Natural killer cell (primary cell): Measurements from ENCODE around the gene ADGRB2. TPM values are rescaled to one million over a fixed set of nuclear protein-coding genes. Genes with fewer than 3 reads are reported as not detected.

Experiments
- ATAC-seq, 3 donors: fragments of 150-1000 bp in 2 of 3; fragments of 200-7000 bp in 1 of 3; cut with Tn5 transposase; 1 replicate in 1 of 3; 2 replicates in 2 of 3; pipeline ENCODE4 v1.10.0; 2021; ENCODE audit warnings: mild to moderate bottlenecking in 2 of 3, moderate library complexity in 2 of 3
- DNase-seq, 2 donors: peaks; one replicate each; pipeline versions ENCODE4 v3.0.0 to v3.0.0-alpha.2; 2013 to 2021; ENCODE audit warnings: mixed read lengths in 1 of 2
- H3K27ac ChIP-seq: one replicate; pipeline ENCODE4 v1.5.1; 2013; ENCODE audit warnings: mild to moderate bottlenecking, low read length
- H3K27me3 ChIP-seq: one replicate; pipeline ENCODE4 v1.6.1; 2013; ENCODE audit warnings: low read length; ENCODE audit not compliant: control insufficient read depth, insufficient read depth
- H3K36me3 ChIP-seq: one replicate; pipeline ENCODE4 v1.6.1; 2013; ENCODE audit warnings: low read length; ENCODE audit not compliant: control insufficient read depth, insufficient read depth
- H3K4me1 ChIP-seq: one replicate; pipeline ENCODE4 v1.6.1; 2013; ENCODE audit warnings: low read length; ENCODE audit not compliant: control insufficient read depth, insufficient read depth
- H3K4me3 ChIP-seq: one replicate; pipeline ENCODE4 v1.5.1; 2013; ENCODE audit warnings: low read length
- H3K9me3 ChIP-seq: one replicate; pipeline ENCODE4 v1.6.1; 2013; ENCODE audit warnings: low read length; ENCODE audit not compliant: control insufficient read depth, insufficient read depth
- H3K27ac Mint-ChIP-seq, 2 donors: one replicate each; pipeline ENCODE4 v1.8.0; 2022; ENCODE audit warnings: mild to moderate bottlenecking in 2 of 2, mixed read lengths in 2 of 2, moderate library complexity in 1 of 2
- H3K27me3 Mint-ChIP-seq, 2 donors: one replicate each; pipeline ENCODE4 v1.8.0; 2022; ENCODE audit warnings: low read depth in 2 of 2, mixed read lengths in 2 of 2
- H3K36me3 Mint-ChIP-seq: one replicate; pipeline ENCODE4 v1.8.0; 2022; ENCODE audit warnings: mixed read lengths
- H3K4me1 Mint-ChIP-seq, 2 donors: one replicate each; pipeline ENCODE4 v1.8.0; 2022; ENCODE audit warnings: mixed read lengths in 2 of 2
- H3K4me3 Mint-ChIP-seq: one replicate; pipeline ENCODE4 v1.8.0; 2022; ENCODE audit warnings: mild to moderate bottlenecking, moderate library complexity, mixed read lengths
- H3K9me3 Mint-ChIP-seq, 2 donors: one replicate each; pipeline ENCODE4 v1.8.0; 2022; ENCODE audit warnings: mixed read lengths in 2 of 2
- CTCF ChIP-seq: fragments of 200-600 bp; IDR thresholded peaks from one replicate; pipeline ENCODE4 v1.8.0; 2022; ENCODE audit warnings: antibody characterized with exemption
- WGBS: methylation state at CpG from one replicate; pipeline ENCODE4 v1.1.7; 2013; ENCODE audit warnings: missing lambda C conversion rate; ENCODE audit not compliant: insufficient coverage; 5-methylcytosine and 5-hydroxymethylcytosine counted together
- intact Hi-C: fragments of 100-400 bp; cut with micrococcal nuclease; formaldehyde crosslinking; loops from one replicate; pipeline ENCODE4 v1.14.2; 2022
- total RNA-seq, 4 donors: library from RNA; stranded (reverse); fragments of 120-200 nt in 1 of 4; gene quantifications; one replicate each; pipeline versions ENCODE4 v1.2.3 to v1.2.4, GENCODE V29; 2013 to 2022

ADGRB2 gene
- total RNA-seq, 3 donors from 2014 or later (not counting 1 experiment from before 2014, with no cell fraction given): 7.6 to 19.9 (median 12.8) TPM

- peak; percentile 53 to 65 (median 60) for ATAC-seq
- Mint-ChIP-seq H3K4me1 (peaks cover 14 to 45% of the 10 kb centered on the region in 2 donors), H3K36me3 (no peaks in the 10 kb centered on the region), H3K4me3 (peak overlapping the region; percentile 90), H3K27me3 (peaks cover 0 to 8% of the 10 kb centered on the region in 2 donors), H3K9me3 (no peaks in the 10 kb centered on the region), H3K27ac (peak overlapping the region in 1 of 2 donors; percentile 84)
- Histone ChIP-seq H3K36me3 (no peaks in the 10 kb centered on the region), H3K27me3 (peaks cover 11% of the 10 kb centered on the region), H3K27ac (no peak overlapping the region), H3K4me1 (peaks cover 48% of the 10 kb centered on the region), H3K9me3 (no peaks in the 10 kb centered on the region), H3K4me3 (peak overlapping the region; percentile 14)
- under 1% methylated on average over 60 of the region's 60 CpGs for WGBS
- DNase-seq: peak; percentile 75 to 86
- peak; percentile 66 for TF ChIP-seq CTCF
- intact Hi-C loops: loop anchor here (1.0 to 5.0 kb wide), 2 partner anchors 25 to 199 kb away; no protein-coding TSS in a partner anchor
Measured at GRCh38 chr1:31762726-31763670, 1.1 kb downstream of the ADGRB2 start.

GRCh38 chr1:31762323-31762722 lies 1.8 kb downstream of the ADGRB2 start:
- peaks cover 48% of the 10 kb centered on the region for H3K4me1 ChIP-seq
- H3K4me3 ChIP-seq: no peak overlapping the region
- Mint-ChIP-seq H3K9me3 (no peaks in the 10 kb centered on the region), H3K27ac (peak overlapping the region in 1 of 2 donors; percentile 84), H3K36me3 (no peaks in the 10 kb centered on the region), H3K4me1 (peaks cover 14 to 45% of the 10 kb centered on the region in 2 donors), H3K4me3 (peak overlapping the region; percentile 90), H3K27me3 (peaks cover 0 to 8% of the 10 kb centered on the region in 2 donors)
- ATAC-seq: no peak
- H3K9me3 ChIP-seq: no peaks in the 10 kb centered on the region
- H3K36me3 ChIP-seq: no peaks in the 10 kb centered on the region
- H3K27me3 ChIP-seq: peaks cover 11% of the 10 kb centered on the region
- DNase-seq: no peak
- intact Hi-C loops: loop anchor here (1.0 to 5.0 kb wide), 2 partner anchors 26 to 200 kb away; no protein-coding TSS in a partner anchor
- TF ChIP-seq CTCF: no peak
- H3K27ac ChIP-seq: no peak overlapping the region
- 29% methylated on average over 7 of the region's 7 CpGs for WGBS

- H3K9me3 ChIP-seq: no peaks in the 10 kb centered on the region
- WGBS: 79% methylated on average over 3 of the region's 6 CpGs
- peaks cover 14 to 45% of the 10 kb centered on the region in 2 donors for H3K4me1 Mint-ChIP-seq
- peak overlapping the region; percentile 68 to 84 for H3K27ac Mint-ChIP-seq
- no peak overlapping the region for H3K4me3 ChIP-seq
- H3K36me3 Mint-ChIP-seq: no peaks in the 10 kb centered on the region
- ATAC-seq (no peak), DNase-seq (no peak)
- no peak overlapping the region for H3K27ac ChIP-seq
- no peaks in the 10 kb centered on the region for H3K36me3 ChIP-seq
- peaks cover 48% of the 10 kb centered on the region for H3K4me1 ChIP-seq
- no peaks in the 10 kb centered on the region for H3K9me3 Mint-ChIP-seq
- peaks cover 11% of the 10 kb centered on the region for H3K27me3 ChIP-seq
- peak overlapping the region; percentile 90 for H3K4me3 Mint-ChIP-seq
- TF ChIP-seq CTCF: no peak
- intact Hi-C loops: loop anchor here (1.0 to 5.0 kb wide), 2 partner anchors 26 to 200 kb away; no protein-coding TSS in a partner anchor
- H3K27me3 Mint-ChIP-seq: peaks cover 0 to 8% of the 10 kb centered on the region in 2 donors
Measured at GRCh38 chr1:31761883-31762282, 2.3 kb downstream of the ADGRB2 start.
